NCI-H187 (cell line): ENCODE results near the gene RAC3.

ENCODE experiments used
- DNase-seq, 2 experiments: peaks; one replicate each; lab custom pipeline; 2025; lab: John Stamatoyannopoulos, UW

Gene RAC3

DNA sequence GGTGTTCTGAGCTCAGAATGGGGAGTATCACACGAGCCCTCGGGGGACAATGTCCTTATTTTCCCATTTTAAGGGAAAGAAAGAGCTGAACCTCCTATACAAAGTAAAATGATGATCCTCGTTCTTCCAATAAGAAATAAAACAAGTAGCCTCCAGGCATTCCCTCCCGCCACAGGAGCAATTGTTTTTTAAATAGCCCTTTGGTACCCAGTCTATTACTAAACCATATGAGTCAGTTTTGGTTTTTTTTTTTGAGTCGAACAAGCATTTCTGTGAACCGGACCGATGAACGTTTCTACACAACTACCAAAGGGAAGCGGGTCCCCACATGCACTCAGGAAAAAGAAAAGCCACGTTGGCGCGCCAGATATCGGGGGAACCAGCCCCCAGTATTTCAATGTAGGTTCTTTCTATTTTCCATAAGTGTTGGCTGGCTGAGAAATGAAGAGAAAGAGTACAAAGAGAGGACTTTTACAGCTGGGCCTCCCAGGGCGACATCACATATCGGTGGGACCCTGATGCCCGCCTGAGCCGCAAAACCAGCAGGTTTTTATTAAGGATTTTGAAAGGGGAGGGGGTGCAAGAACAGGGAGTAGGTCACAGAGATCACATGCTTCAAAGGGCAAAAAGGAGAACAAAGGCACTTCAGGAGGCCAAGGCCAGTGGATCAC, 9.8 kb downstream of the RAC3 start:
- no peak for DNase-seq

DNA sequence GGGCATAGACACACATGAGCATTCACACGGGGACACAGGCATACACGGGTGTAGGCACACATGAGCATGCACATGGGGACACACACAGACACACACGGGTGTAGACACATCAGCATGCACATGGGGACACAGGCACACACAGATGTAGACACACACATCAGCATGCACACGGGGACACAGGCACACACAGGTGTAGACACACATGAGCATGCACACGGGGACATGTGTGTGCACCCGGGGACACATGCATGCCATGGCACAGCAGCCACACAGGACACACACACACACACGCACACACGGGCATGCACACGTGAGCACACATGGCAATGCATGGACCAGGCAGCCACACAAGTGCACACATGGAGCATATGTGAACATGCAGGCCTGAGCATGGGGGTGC, 11.2 kb downstream of the RAC3 start:
- DNase-seq: no peak

DNA sequence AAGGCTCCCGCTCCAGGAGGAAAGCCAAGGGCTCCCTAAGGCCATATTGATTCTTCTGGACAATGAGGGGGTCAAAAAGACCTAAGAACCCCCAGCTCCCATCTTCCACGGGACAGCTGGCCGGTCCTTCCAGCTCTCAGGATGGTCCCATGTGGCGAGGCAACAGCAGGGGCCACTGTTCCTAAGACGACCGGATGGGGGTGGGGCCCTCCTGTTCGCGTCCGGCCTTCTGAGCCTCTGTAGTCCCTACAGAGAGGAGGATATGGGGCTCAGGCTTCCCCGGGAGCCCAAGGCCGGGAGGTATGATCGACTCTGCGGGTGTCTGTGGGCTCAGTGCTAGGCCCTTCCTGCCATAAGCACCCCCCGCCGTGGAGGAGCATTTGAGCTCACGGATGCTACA, 12.0 kb downstream of the RAC3 start:
- no peak for DNase-seq

DNA sequence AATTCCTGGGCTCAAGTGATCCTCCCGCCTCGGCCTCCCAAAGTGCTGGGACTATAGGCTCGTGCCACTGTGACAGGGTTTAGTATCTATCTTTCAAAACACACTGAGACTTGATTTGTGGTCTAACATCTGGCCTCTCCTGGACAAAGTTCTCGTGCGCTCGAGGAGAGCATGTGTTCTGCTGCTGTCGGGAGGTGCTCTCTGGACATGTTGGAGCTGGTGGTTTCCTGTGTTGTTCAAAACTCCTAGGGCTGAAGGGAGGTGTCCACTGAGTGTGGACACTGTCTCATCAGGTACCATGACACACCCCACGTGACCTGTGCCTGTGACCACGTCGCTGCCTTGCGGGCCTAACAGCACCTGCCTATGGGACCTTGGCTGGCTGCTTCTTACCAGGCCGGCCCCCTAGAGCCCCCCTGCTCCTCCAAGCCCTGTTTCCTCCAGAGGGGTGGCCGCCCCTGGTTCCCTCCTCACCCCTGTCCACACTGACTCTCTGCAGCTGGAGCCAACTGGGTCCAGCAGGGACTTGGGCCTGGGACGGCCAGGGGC, 14.5 kb downstream of the RAC3 start:
- DNase-seq: no peak

DNA sequence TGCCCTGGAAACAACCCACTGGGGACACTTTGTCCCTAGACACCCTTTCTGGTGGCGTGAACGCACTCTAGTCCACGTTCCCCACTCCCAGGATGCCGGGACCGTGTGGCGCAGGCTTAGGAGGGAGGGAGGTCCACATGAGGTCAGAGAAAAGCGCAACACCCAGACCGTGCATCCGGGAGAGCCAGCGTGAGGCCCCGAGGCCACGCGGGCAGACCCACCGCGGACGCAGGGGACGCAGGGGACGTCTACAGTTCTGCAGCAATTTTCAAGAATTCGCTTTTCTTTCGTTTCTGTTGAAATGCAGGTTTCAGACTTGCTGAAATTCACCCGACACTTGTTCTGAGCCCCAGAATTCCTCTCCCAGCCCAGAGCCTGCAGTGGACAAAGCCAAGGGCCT, 15.4 kb downstream of the RAC3 start:
- DNase-seq: no peak

DNA sequence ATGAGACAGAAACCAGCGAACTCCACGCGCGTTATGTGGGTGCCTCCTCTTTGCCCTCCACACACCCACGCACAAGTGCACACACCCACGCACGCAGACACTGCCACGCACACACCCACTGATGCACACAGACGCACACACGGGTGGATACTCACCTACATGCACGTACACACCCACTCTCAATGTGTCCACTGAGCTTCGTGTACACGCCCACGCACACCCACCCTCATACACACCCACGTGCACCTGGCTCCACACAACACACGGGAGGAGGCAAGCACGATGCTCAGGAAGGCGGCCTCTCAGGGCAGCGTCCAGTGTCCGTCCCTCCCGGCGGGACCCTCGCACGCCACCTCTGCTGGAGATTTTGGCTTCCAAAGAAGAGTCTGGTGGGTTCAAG, 15.9 kb downstream of the RAC3 start:
- DNase-seq: no peak

DNA sequence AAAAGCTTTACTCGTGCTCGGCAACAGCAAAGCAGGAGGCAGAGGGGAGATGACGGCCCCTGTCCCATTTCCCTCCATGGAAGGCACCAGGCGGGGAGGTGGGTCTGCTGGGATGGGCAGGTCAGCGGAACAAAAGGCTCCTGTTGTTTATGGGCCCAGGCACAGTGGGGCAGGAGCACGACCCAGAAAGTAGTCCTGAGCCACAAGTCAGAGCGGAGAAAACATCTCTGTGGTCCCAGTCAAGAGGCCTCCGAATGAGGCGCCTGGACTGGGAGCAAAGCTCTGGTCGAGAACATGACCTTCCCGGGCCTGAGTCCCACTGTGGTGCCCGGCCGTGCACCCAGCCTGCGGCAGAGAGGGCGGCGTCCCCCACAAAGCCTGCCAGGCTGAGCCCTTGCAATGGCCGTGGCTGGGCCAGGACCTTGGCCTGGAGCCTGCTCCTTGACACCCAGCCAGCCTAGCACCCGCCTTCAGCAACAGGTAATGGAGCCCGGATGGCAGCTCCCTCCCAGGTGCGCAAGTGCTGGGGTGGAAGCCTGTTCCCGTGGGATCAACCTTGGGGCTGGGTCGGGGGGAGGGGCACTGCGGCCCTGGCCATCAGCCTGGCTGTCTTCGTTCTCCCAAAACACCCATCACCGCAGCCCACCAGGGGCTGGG, 16.6 kb downstream of the RAC3 start:
- DNase-seq: no peak

DNA sequence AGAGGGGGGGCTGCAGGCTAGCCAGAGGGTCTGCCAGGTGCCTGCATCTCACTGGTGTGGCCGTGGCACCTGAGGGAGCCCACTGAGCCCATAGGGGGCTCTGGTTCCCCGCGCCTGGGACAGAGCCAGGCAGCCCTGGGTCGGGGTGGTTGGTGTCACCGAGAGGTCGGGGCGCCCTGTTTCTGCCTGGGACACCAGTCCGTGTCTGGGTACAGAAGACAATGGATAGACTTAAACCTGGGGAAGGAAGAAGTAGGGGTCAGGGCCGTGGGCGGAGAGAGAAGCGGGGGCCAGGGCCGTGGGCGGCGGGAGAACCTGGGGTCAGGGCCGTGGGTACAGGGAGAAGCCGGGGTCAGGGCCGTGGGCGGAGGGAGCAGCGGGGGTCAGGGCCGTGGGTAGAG, 17.1 kb downstream of the RAC3 start:
- no peak for DNase-seq

DNA sequence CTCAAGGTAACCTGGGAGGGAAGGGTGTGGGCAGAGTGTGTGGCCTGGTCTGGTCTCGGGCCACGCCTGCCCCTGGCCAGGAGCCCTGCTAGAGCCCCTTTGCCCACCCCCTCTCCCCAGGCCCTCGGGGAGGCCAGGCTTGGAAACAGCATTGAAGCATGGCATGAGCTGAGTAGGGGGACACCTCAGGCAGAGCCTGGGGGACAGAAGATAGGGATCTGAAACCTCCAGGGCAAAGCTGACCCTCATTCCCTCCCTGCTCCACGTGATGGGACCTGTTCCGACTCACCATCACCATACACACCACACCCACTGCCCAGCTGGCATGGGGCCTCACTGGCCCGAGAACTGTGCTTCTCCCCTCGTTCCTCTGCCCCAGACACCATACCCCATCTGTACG, 17.6 kb downstream of the RAC3 start:
- no peak for DNase-seq

DNA sequence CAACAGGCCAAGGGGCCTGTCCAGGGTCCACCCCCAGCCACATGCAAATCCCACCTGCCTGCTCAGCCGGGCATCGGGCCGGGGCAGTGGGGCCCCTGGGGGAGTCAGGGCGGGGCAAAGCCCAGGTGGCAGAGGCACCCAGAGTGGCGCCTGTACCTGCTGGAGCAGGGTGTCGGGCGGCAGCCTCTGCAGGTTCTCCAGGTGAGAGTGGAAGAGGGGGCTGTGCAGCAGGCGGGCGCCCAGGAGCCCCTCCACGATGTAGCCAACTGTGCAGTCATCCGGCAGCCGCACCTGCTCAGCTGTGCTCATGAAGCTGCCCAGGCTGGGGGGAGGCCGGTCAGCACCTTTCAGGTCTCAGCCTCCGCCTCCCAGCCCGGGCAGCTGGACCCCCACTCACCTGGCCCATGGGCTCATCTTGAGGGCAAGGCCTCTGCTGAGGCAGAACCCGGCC, 18.1 kb downstream of the RAC3 start:
- no peak for DNase-seq

DNA sequence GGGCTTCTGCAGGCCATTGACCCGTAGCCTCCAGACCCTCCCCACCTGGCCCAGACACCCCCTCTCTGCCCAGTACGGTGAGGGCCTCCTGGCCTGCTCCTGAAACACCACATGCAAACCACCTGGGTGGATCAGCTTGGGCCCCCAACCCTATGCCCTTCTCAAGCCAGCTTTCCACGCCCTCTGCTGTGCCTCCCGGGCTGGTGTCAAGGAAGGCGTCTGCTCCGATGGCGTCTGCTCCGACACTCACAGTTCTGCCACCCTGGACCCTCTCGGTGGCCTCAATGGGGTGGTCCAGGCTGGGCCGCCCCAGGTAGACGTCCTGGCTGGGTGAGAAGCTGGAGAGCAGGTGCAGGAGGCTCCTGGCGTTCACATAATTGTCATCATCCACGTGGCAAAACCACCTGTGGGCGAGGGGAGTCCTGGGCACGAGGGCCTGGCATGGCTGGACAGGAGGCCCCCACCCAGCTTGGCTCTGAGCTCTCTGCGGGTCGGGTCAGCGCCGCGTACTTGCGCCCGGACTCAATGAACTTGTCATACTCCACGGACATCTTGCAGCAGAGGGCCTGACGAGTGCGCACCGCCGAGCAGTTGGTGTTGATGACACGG, 18.8 kb downstream of the RAC3 start:
- DNase-seq: no peak

DNA sequence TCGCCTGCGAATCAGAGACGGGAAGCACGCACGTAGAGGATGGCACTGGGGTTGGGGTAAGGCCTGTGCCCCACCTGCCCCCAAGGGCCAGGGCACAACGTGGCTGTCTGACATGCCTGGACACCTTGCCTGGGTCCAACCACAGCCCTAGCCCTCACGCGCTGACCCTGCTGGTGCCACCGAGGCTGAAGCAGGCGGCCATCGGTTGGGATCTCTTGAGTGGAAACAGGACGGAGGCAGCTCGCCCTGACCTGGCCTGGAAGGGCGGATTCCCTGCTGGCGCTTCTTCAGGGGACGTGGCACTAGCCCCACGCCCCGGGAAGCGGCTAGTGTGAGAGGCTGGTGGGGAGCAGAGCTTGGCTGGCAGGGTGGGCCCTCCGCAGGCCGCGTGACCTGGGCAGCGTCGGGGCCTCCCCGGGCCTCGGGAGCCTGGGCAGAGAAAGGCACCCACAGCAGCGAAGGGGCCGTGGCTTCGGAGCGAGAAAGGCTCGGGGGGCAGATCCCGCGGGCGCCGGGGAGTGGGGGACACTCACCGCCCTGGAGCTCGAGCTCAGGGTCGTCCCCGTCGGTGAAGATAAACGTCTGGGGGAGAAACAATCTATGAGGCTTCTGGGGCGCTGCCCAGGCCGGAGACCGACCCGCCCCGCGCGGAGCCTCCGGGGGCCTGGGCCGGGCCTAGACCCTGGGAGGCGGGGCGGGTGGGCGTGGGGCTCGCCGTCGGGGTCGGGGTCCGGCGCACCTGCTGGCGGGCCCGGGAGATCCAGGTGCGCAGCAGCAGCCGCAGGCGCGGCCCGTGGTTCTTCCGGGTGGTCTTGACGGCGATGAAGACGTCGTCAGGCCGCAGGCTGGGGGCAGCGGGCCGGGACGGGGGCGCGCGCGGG, 19.5 kb downstream of the RAC3 start:
- DNase-seq: no peak

DNA sequence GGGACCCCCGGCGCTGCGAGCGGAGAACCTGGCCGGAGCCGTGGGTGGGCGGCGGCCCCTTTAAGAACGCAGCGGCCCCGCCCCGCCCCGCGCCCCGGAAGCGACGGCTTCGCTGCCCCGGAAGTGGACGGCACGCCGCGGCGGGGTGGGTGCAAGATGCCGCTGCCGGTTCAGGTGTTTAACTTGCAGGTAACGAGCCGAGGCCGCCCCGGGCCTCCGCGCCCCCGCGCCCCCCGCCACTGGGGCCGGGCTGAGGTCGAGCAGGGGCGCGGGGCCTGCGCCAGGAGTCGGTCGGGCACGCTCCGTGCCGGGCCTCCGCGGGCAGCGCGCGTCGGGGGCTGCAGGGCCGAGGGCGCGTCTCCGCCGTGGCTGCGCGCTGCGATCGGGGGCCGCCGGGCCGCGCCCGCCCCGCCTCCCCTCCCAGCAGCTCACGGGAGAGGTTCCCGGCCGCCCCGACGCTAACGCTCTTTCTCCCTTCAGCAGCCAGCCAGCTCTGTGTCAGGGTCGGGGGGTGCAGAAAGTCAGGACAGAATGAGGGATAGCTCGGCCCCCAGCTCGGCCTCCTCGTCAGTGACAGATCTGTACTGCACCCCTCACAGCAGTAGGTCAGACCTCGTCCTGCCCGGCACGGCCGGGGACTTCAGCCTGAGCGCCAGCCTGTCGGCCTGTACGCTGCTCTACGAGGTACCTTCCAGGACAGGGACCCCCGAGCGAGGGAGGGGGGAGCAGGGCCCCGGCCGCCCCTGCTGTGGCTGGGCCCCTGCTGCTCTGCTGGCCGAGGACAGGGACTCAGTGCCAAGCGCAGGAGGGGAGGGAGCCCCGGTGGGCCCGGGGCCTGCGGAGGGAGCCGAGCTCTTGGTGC, 20.5 kb downstream of the RAC3 start, which contains the start of the genes GPS1 and RFNG:
TSS of gene GPS1 (plus strand) at position 123 of the 862 bp plus-strand sequence. CDS start at position 157, 34 bp downstream.
TSS of gene RFNG (minus strand) at position 36 of the 862 bp plus-strand sequence. CDS start 45 bp downstream, outside the sequence.
- DNase-seq: peak in 1 of 2 experiments; percentile 41

DNA sequence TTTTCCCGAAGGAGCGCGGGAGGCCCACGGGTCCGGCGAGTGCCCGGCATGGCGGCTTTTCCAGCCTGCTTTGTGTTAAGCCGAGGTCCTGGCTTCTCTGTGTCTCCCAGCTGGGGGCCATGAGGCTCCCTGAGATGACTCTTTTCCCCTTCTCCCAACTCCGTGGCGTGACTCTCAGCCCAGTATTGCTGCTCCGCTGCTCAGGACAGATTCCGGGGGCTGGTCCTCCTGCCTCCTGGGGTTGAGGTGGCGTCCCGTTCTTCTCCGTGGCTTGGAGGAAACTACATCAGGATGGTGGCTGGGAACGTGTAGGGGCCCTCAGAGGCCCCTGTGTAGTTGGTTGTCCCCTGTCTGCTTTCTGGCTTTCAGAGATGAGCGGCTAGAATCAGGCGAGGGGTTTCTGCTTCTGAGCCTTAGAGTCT, 21.2 kb downstream of the RAC3 start:
- DNase-seq: no peak

DNA sequence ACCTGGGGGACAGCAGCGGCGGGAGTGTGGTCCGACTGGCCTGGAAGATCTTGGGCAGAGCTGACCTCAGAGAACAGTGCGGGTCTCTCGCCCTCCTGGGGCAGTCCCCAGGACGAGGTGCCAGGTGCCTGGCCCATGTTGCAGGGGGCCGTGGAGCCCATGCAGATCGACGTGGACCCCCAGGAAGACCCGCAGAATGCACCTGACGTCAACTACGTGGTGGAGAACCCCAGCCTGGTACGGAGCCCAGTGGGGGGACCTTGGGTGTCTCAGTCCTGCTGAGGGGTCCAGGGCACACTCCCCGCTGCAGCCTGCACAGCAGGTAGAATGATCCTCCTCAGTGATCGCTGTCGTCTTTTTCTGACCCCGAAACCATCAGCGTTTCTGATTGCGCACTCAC, 21.7 kb downstream of the RAC3 start:
- DNase-seq: no peak

DNA sequence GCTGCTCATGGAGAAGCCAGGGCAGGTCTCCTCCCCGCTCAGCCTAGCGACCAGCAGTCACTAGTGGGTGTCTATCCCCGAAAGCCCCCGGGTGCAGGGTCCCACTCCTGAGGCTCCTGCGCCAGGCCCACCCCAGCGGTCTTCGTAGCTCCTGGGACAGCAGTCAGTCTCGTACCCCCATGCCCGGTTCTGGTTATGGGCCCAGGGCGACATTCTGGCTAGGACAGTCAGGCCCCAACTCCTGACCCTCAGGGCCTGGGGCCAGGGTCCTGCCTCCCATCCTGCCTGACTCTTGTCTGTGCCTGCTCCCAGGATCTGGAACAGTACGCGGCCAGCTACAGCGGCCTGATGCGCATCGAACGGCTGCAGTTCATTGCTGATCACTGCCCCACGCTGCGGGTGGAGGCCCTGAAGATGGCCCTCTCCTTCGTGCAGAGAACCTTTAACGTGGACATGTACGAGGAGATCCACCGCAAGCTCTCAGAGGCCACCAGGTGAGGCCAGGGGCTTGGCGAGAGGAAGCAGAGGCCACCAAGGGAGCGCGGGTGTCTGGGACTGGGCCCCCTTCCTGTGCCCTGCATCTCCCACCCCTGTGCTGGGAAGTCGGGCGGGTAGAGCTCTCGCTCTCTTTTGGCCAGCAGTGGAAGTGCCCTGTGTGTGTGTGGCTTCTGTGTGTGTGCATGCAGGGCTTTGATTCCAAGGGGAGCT, 22.2 kb downstream of the RAC3 start:
- no peak for DNase-seq

DNA sequence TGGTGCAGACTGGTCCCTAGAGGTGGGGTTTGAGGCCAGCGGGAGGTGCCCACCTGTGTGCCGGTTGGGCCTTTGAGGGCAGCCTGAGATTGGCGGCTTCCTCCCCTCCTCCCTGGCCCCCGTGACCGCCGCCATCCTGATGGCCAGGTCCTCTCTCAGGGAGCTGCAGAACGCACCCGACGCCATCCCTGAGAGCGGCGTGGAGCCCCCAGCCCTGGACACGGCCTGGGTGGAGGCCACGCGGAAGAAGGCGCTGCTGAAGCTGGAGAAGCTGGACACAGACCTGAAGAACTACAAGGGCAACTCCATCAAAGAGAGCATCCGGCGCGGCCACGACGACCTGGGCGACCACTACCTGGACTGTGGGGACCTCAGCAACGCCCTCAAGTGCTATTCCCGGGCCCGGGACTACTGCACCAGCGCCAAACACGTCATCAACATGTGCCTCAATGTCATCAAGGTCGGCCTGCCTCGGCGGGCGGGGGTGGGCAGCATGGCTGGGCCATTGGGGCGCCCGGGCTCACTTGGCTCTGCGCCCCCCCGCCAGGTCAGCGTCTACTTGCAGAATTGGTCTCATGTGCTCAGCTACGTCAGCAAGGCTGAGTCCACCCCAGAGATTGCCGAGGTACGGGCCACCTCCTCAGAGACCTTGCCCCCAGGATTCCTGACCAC, 23.0 kb downstream of the RAC3 start:
- DNase-seq: no peak

DNA sequence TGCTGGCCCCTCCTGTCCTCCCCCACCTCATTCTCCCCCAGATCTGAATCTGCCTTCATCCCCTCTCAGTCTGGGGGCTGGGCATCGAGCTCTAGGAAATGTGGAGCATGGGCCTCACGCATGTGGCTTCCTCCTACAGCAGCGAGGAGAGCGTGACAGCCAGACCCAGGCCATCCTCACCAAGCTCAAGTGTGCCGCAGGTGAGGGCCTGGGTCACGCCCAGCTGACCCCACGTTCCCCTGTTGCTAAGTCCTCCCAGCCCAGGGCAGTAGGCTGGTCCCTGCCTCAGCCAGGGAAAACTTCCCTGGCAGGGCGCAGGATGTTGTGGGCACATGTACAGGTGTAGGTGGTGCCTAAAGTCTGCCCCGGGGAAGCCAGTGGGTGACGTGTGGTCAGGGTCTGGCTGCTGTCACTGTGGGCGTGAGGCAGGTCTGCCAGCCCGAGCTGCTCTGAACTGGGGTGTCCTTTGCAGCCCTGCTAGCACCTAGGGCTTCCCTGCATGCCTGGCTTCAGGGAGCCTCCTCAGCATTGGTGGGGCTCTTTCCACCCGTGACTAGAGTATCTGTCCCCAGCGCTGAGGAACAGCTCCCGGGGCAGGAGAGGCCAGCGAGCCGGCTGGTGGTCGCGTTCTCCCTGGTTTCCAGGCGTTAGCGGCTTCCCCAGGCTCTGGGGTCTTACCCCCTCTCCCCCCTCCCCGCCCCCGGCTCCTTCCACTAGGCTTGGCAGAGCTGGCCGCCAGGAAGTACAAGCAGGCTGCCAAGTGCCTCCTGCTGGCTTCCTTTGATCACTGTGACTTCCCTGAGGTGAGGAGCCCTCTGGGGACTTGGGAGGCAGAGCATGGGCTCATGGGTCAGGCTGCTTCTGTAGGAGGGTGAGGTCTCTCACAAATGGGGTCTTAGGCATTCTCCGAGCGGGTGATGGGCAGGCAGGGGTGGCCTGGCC, 23.8 kb downstream of the RAC3 start:
- no peak for DNase-seq
